GM23338 (cell line): ENCODE data around the gene SYTL1. TPM values are rescaled to one million over a fixed set of nuclear protein-coding genes. Genes with fewer than 3 reads are reported as not detected.

Source experiments
- ATAC-seq: fragments of 200-7000 bp; cut with Tn5 transposase; 3 replicates; pipeline ENCODE4 v1.9.1; 2020
- DNase-seq: peaks from one replicate; pipeline ENCODE4 v3.0.0-alpha.2; 2015; ENCODE audit warnings: low spot score
- H2AFZ ChIP-seq: fragments of 200-600 bp; sonication (generic); 2 replicates; pipeline ENCODE4 v1.8.0; 2016; ENCODE audit warnings: antibody characterized with exemption, mild to moderate bottlenecking, moderate library complexity
- H3F3A ChIP-seq: fragments of 200-600 bp; sonication (generic); replicated peaks from 2 replicates; pipeline ENCODE4 v1.8.0; 2017; ENCODE audit warnings: antibody characterized with exemption, mixed run types, low read depth
- H3K27ac ChIP-seq: fragments of 200-600 bp; sonication (generic); 2 replicates; pipeline ENCODE4 v1.6.1; 2016; ENCODE audit warnings: low read depth
- H3K27me3 ChIP-seq: fragments of 200-600 bp; sonication (generic); 2 replicates; pipeline ENCODE4 v1.8.0; 2016; ENCODE audit warnings: mild to moderate bottlenecking, mixed run types, moderate library complexity; ENCODE audit not compliant: insufficient read depth
- H3K36me3 ChIP-seq: fragments of 200-600 bp; sonication (generic); 2 replicates; pipeline ENCODE4 v1.8.0; 2016; ENCODE audit warnings: mild to moderate bottlenecking; ENCODE audit not compliant: insufficient read depth
- H3K4me1 ChIP-seq: fragments of 200-600 bp; sonication (generic); 2 replicates; pipeline ENCODE4 v1.8.0; 2016; ENCODE audit warnings: mild to moderate bottlenecking, moderate library complexity; ENCODE audit not compliant: insufficient read depth
- H3K4me2 ChIP-seq: fragments of 200-600 bp; sonication (generic); 2 replicates; pipeline ENCODE4 v1.7.1; 2017; ENCODE audit warnings: mixed run types
- H3K4me3 ChIP-seq: fragments of 200-600 bp; sonication (generic); 2 replicates; pipeline ENCODE4 v1.6.1; 2016; ENCODE audit warnings: mixed run types
- H3K79me2 ChIP-seq: fragments of 200-600 bp; sonication (generic); replicated peaks from 2 replicates; pipeline ENCODE4 v1.8.0; 2017; ENCODE audit warnings: mild to moderate bottlenecking; ENCODE audit not compliant: insufficient read depth
- H3K9me2 ChIP-seq: fragments of 200-600 bp; sonication (generic); 2 replicates; pipeline ENCODE4 v1.8.0; 2017; ENCODE audit not compliant: insufficient read depth
- H4K20me1 ChIP-seq: fragments of 200-600 bp; sonication (generic); replicated peaks from 2 replicates; pipeline ENCODE4 v1.8.0; 2017; ENCODE audit warnings: mild to moderate bottlenecking; ENCODE audit not compliant: insufficient read depth
- H3K27ac Mint-ChIP-seq: 2 replicates; pipeline ENCODE4 v1.8.0; 2020; ENCODE audit warnings: inconsistent platforms, mild to moderate bottlenecking, moderate library complexity, mixed read lengths
- H3K27me3 Mint-ChIP-seq: 3 replicates; pipeline ENCODE4 v1.8.0; 2022; ENCODE audit warnings: low read depth, mild to moderate bottlenecking, moderate library complexity, mixed read lengths, inconsistent platforms; ENCODE audit not compliant: insufficient read depth, poor library complexity
- H3K36me3 Mint-ChIP-seq: 3 replicates; pipeline ENCODE4 v1.8.0; 2021; ENCODE audit warnings: low read depth, mild to moderate bottlenecking, inconsistent platforms, moderate library complexity, mixed read lengths
- H3K4me1 Mint-ChIP-seq: 3 replicates; pipeline ENCODE4 v1.8.0; 2020; ENCODE audit warnings: mild to moderate bottlenecking, inconsistent platforms, mixed read lengths
- H3K4me3 Mint-ChIP-seq: 3 replicates; pipeline ENCODE4 v1.8.0; 2021; ENCODE audit warnings: moderate library complexity, mild to moderate bottlenecking, inconsistent platforms, mixed read lengths
- H3K9me3 Mint-ChIP-seq: 3 replicates; pipeline ENCODE4 v1.8.0; 2020; ENCODE audit warnings: moderate library complexity, mild to moderate bottlenecking, inconsistent platforms, mixed read lengths
- CREB1 ChIP-seq: fragments of 250-450 bp; sonication (Bioruptor Pico); IDR thresholded peaks from 2 replicates; pipeline ENCODE4 v1.5.0; 2020; ENCODE audit warnings: low read depth, mild to moderate bottlenecking, moderate library complexity
- CTCF ChIP-seq, 2 experiments: fragments of 200-600 bp in 1 of 2; sonication (generic) in 1 of 2; conservative IDR thresholded peaks; 2 replicates each; pipeline versions ENCODE4 v1.5.1 to v1.6.1; 2016 to 2017; ENCODE audit warnings: antibody characterized with exemption in 2 of 2, low read depth in 2 of 2, mild to moderate bottlenecking in 2 of 2, moderate library complexity in 1 of 2
- ETS1 ChIP-seq: IDR thresholded peaks from 2 replicates; pipeline ENCODE4 v1.6.1; 2016; ENCODE audit warnings: antibody characterized with exemption
- EZH2phosphoT487 ChIP-seq: fragments of 200-600 bp; sonication (generic); IDR thresholded peaks from one replicate; pipeline ENCODE4 v1.8.1; 2018; ENCODE audit warnings: antibody characterized with exemption; ENCODE audit not compliant: unreplicated experiment
- JUNB ChIP-seq: IDR thresholded peaks from one replicate; pipeline ENCODE4 v1.6.1; 2016; ENCODE audit warnings: antibody characterized with exemption; ENCODE audit not compliant: unreplicated experiment
- NANOG ChIP-seq: IDR thresholded peaks from 2 replicates; pipeline ENCODE4 v1.6.1; 2016; ENCODE audit warnings: antibody characterized with exemption, borderline replicate concordance
- POLR2AphosphoS5 ChIP-seq: IDR thresholded peaks from 2 replicates; pipeline ENCODE4 v1.6.1; 2016; ENCODE audit warnings: antibody characterized with exemption, low read depth
- REST ChIP-seq: IDR thresholded peaks from one replicate; pipeline ENCODE4 v1.6.1; 2018; ENCODE audit warnings: antibody characterized with exemption; ENCODE audit not compliant: unreplicated experiment
- STAT1 ChIP-seq: IDR thresholded peaks from one replicate; pipeline ENCODE4 v1.6.1; 2016; ENCODE audit warnings: antibody characterized with exemption; ENCODE audit not compliant: unreplicated experiment
- ZNF462 ChIP-seq: fragments of 250-450 bp; sonication (Bioruptor Pico); IDR thresholded peaks from 2 replicates; pipeline ENCODE4 v1.5.0; 2020; ENCODE audit warnings: mild to moderate bottlenecking, moderate library complexity
- polyA plus RNA-seq: library from polyadenylated mRNA; unstranded; fragments of >200 nt; fragmentation: Nextera tagmentation; extraction: Ambion mirVana; gene quantifications from 2 replicates; pipeline ENCODE4 v1.2.1, GENCODE V29; 2016
- total RNA-seq: library from RNA; depleted of rRNA; stranded (reverse); fragments of >200 nt; shearing (Covaris generic); gene quantifications from 2 replicates; pipeline ENCODE4 v1.2.3, GENCODE V29; 2014

Gene SYTL1
- total and polyA plus RNA-seq, 2 experiments from 2014 or later: 4.9 to 12.3 TPM

- no peak for TF ChIP-seq REST
Observed at GRCh38 chr1:27346357-27346756, 4.5 kb downstream of the SYTL1 start (continued).

GRCh38 chr1:27346991-27347624 lies 5.3 kb downstream of the SYTL1 start:
- H3F3A ChIP-seq: peaks cover 12% of the 10 kb centered on the region; the same call in 1 of the 2 replicates
- Mint-ChIP-seq H3K9me3 (no peaks in the 10 kb centered on the region; the same call in 1 of the 3 replicates), H3K36me3 (peaks cover 9% of the 10 kb centered on the region), H3K27me3 (peaks cover 27% of the 10 kb centered on the region), H3K4me3 (no peak overlapping the region), H3K4me1 (peaks cover 29% of the 10 kb centered on the region), H3K27ac (no peak overlapping the region)
- H2AFZ ChIP-seq: no peak overlapping the region
- no peaks in the 10 kb centered on the region for H3K36me3 ChIP-seq
- DNase-seq (no peak), ATAC-seq (no peak)
- H3K27me3 ChIP-seq: peaks cover 8% of the 10 kb centered on the region; the same call in 1 of the 2 replicates
- H3K9me2 ChIP-seq: no peaks in the 10 kb centered on the region
- H4K20me1 ChIP-seq: no peaks in the 10 kb centered on the region; the same call in 1 of the 2 replicates
- H3K79me2 ChIP-seq: peaks cover 7% of the 10 kb centered on the region
- H3K4me3 ChIP-seq: no peak overlapping the region
- H3K27ac ChIP-seq: no peak overlapping the region
- no peak overlapping the region for H3K4me2 ChIP-seq
- peaks cover 22% of the 10 kb centered on the region; the same call in 1 of the 2 replicates for H3K4me1 ChIP-seq
- no peak for TF ChIP-seq CTCF (conservative IDR thresholded peaks at IDR 0.05; ENCODE audit: low read depth in 2 of 2)
- no peak for TF ChIP-seq NANOG
- TF ChIP-seq POLR2AphosphoS5: no peak
- TF ChIP-seq ZNF462 (CRISPR knock-in tag): no peak
- TF ChIP-seq ETS1: no peak
- TF ChIP-seq JUNB: no peak
- no peak for TF ChIP-seq CREB1 (CRISPR knock-in tag)
- no peak for TF ChIP-seq EZH2phosphoT487
- no peak for TF ChIP-seq STAT1
